Fibroblast of mammary gland (primary cell): ENCODE data around the gene CCL4.

Experiments used
- DNase-seq: peaks from one replicate; pipeline ENCODE4 v3.0.0-alpha.2; 2010; ENCODE audit warnings: low read depth
- H3K4me3 ChIP-seq: 2 replicates; pipeline ENCODE4 v1.5.1; 2011; ENCODE audit warnings: low read depth, mild to moderate bottlenecking, low read length, moderate library complexity; ENCODE audit not compliant: control insufficient read depth
- CTCF ChIP-seq: conservative IDR thresholded peaks from 2 replicates; pipeline ENCODE4 v1.5.1; 2011; ENCODE audit warnings: low read depth, low read length, inconsistent platforms; ENCODE audit not compliant: control insufficient read depth, insufficient read depth

CCL4 gene

DNA sequence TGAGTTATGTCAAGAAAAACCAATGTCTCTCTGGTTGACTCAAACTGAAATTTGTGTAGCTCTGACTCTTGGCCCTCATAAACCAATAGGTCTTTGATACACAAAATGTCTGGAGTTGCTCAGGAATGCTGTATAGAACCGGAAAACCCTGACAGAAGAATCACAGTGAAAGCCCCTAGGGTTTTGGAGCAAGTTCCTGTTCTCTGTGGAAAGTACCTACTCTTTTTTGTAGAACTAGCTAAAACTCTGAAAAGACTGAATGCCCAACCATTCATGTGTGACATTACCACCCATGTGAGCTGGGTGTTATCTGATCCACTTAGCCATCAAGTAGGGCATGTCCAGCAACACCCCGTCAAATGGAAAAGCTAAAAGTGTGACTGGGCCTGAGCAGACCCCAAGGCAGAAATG is 28.8 kb downstream of the CCL4 start:
- DNase-seq: no peak
- no peak for TF ChIP-seq CTCF

GRCh38 chr17:36133602-36134236 is 30.1 kb downstream of the CCL4 start:
- H3K4me3 ChIP-seq: no peak overlapping the region
- TF ChIP-seq CTCF: no peak
- peak; percentile 38 for DNase-seq

More for the DNA sequence above, 28.8 kb downstream of the CCL4 start:
- H3K4me3 ChIP-seq: no peak overlapping the region

DNA sequence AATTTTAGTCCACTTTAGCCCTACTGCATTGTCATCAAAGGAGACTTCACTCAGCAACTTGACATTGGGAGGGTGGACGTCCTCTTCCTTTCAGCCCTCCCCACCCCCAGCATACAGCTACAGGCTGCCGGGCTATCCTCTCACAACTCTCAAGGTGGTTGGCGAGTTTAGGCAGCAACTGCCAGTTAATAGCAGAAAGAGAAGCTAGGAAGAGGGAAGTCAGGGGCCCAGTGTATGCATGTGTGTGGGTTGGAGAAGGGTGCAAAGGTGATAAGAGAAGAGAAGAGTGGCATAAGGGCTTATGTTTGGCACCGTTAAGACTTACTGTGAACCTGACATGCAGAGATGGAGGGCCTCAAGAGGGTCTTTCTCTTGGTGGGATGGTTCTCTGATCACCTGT is 31.8 kb downstream of the CCL4 start:
- TF ChIP-seq CTCF: no peak
- no peak overlapping the region for H3K4me3 ChIP-seq
- DNase-seq: no peak

DNA sequence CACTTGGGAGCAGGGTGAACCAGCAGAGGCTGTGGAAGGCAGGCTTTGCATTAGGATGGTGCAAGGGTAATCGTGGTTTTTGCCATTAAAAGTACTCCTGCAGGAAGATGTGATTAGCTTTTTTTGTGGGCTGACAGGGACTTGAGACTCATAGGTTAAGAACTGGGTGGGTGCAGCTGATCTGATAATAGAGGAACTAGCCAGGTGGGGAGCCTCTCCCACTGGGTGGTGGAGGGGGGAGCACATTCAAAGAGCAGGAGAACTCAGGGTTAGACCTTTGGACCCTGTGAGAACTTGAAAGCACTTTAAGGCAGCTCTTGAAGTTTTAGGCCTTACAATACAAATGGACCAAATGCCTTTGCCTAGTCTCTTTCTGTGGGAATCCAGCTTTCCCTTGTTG is 32.4 kb downstream of the CCL4 start:
- no peak overlapping the region for H3K4me3 ChIP-seq
- no peak for DNase-seq
- no peak for TF ChIP-seq CTCF

- H3K4me3 ChIP-seq: no peak overlapping the region
- no peak for TF ChIP-seq CTCF
Measured at GRCh38 chr17:36136439-36136838, 32.8 kb downstream of the CCL4 start.

GRCh38 chr17:36142235-36142634 is 38.6 kb downstream of the CCL4 start:
- no peak for TF ChIP-seq CTCF
- H3K4me3 ChIP-seq: no peak overlapping the region
- DNase-seq: no peak

More at GRCh38 chr17:36136439-36136838, 32.8 kb downstream of the CCL4 start:
- no peak for DNase-seq

DNA sequence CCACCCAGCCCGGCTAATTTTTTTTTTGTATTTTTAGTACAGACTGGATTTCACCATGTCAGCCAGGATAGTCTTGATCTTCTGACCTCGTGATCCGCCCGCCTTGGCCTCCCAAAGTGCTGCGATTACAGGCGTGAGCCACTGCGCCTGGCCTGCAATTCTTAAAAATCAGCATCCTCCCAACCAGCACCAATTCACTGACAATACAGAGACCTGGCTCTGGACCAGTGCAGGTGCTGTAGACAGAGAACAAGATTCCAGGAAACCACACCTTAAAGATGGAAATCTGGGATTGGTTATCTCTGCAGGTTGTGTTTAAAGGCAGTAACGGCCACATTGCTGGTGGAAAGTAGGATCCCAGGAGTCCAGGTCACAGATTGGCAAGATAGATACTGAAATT is 39.2 kb downstream of the CCL4 start:
- DNase-seq: no peak

More for the DNA sequence above, 39.2 kb downstream of the CCL4 start:
- no peak overlapping the region for H3K4me3 ChIP-seq
- no peak for TF ChIP-seq CTCF
